ENCODE data around the gene UBAP1L. TPM values are rescaled to one million over a fixed set of nuclear protein-coding genes. Genes with fewer than 3 reads are reported as not detected.

UBAP1L gene
- total RNA-seq, 1 experiment from 2014 or later = 1.7 TPM

DNA sequence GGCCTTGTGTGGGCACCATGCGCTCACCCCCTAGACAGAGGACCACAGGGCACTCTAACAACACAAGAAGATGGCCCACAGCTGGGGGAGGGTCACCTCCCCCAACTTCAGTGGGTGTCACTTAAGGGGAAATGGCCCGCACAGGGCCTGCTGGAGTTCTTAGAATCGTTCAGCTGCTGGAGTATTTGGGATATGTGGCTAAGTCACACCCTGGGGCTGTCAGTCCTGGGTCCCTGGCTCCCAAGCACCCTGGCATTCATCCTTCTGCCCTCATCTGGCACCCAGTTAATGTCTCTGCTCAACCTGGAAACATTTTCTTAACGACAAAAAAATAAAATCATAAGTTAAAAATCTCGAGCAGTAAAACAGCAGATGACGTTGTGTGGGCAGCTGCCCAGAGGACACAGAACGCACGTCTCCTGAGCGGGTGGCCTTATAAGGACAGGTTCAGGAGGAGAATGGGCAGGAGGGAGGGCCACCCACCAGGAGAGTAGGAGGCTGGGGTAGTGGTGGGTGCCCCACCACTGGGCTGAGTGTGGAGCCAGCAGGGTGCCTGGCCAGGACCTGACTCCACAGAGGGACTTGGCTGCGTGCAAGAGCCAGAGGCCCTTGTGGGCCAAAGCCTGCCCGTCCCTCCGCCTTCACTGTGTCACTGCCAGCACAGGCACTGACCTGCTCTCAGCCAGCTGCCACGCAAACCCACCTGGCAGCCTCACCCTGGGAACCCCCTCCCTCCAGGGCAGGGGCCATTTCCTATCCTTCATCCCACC, 26.9 kb downstream of the UBAP1L start:
- no peaks in the 10 kb centered on the region for H3K9me3 ChIP-seq (ENCODE audit: control insufficient read depth, insufficient read depth, low read depth, low read length)
- no peaks in the 10 kb centered on the region for H3K27me3 ChIP-seq (ENCODE audit: control insufficient read depth, insufficient read depth, low read length)
- in situ Hi-C loops (cut with HindIII; ENCODE audit: low pct_unique_long_range_greater_than_20kb, low sequenced_read_pairs) = no loop called here
- BruUV-seq (replicated peaks) = no TSS peak
- ChIA-PET POLR2A (interaction anchor here (0.6 kb wide), 1 partner anchor 35 kb away, joined by 3 read pairs; no protein-coding TSS in a partner anchor), CTCF (interaction anchor here (0.6 to 1.7 kb wide), 3 partner anchors 26 to 54 kb away, joined by 4 to 9 read pairs (median 9); no protein-coding TSS in a partner anchor)
- no peak for TF ChIP-seq SIN3A (IDR thresholded peaks at IDR 0.05; ENCODE audit: borderline replicate concordance, insufficient read depth, low read depth, low read length)
- TF ChIP-seq, protein P1, sequence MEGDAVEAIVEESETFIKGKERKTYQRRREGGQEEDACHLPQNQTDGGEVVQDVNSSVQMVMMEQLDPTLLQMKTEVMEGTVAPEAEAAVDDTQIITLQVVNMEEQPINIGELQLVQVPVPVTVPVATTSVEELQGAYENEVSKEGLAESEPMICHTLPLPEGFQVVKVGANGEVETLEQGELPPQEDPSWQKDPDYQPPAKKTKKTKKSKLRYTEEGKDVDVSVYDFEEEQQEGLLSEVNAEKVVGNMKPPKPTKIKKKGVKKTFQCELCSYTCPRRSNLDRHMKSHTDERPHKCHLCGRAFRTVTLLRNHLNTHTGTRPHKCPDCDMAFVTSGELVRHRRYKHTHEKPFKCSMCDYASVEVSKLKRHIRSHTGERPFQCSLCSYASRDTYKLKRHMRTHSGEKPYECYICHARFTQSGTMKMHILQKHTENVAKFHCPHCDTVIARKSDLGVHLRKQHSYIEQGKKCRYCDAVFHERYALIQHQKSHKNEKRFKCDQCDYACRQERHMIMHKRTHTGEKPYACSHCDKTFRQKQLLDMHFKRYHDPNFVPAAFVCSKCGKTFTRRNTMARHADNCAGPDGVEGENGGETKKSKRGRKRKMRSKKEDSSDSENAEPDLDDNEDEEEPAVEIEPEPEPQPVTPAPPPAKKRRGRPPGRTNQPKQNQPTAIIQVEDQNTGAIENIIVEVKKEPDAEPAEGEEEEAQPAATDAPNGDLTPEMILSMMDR (IDR thresholded peaks at IDR 0.05) = no peak
- TF ChIP-seq POLR2AphosphoS5 (IDR thresholded peaks at IDR 0.05; ENCODE audit: low read depth, low read length) = no peak
- no peak for TF ChIP-seq TCF7L2 (IDR thresholded peaks at IDR 0.05; ENCODE audit: low read depth, low read length)
- TF ChIP-seq, protein P2, sequence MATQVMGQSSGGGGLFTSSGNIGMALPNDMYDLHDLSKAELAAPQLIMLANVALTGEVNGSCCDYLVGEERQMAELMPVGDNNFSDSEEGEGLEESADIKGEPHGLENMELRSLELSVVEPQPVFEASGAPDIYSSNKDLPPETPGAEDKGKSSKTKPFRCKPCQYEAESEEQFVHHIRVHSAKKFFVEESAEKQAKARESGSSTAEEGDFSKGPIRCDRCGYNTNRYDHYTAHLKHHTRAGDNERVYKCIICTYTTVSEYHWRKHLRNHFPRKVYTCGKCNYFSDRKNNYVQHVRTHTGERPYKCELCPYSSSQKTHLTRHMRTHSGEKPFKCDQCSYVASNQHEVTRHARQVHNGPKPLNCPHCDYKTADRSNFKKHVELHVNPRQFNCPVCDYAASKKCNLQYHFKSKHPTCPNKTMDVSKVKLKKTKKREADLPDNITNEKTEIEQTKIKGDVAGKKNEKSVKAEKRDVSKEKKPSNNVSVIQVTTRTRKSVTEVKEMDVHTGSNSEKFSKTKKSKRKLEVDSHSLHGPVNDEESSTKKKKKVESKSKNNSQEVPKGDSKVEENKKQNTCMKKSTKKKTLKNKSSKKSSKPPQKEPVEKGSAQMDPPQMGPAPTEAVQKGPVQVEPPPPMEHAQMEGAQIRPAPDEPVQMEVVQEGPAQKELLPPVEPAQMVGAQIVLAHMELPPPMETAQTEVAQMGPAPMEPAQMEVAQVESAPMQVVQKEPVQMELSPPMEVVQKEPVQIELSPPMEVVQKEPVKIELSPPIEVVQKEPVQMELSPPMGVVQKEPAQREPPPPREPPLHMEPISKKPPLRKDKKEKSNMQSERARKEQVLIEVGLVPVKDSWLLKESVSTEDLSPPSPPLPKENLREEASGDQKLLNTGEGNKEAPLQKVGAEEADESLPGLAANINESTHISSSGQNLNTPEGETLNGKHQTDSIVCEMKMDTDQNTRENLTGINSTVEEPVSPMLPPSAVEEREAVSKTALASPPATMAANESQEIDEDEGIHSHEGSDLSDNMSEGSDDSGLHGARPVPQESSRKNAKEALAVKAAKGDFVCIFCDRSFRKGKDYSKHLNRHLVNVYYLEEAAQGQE (IDR thresholded peaks at IDR 0.05; ENCODE audit: insufficient read depth in 1 of 2, low read depth in 2 of 2, low read length in 1 of 2) = no peak
- ATAC-seq (no peak), DNase-seq (ENCODE audit: low read depth, low spot score) (no peak)
- H3K27ac ChIP-seq (ENCODE audit: low read length) = no peak overlapping the region
- no peak overlapping the region for H3K4me3 ChIP-seq (ENCODE audit: low read depth in 2 of 2, low read length in 2 of 2)
- H3K36me3 ChIP-seq (ENCODE audit: control insufficient read depth, insufficient read depth, low read length) = no peaks in the 10 kb centered on the region
- intact Hi-C loops (cut with micrococcal nuclease; ENCODE audit: unreplicated experiment) = no loop called here
- peaks cover 13% of the 10 kb centered on the region for H3K4me1 ChIP-seq (ENCODE audit: control insufficient read depth, insufficient read depth, low read length)

DNA sequence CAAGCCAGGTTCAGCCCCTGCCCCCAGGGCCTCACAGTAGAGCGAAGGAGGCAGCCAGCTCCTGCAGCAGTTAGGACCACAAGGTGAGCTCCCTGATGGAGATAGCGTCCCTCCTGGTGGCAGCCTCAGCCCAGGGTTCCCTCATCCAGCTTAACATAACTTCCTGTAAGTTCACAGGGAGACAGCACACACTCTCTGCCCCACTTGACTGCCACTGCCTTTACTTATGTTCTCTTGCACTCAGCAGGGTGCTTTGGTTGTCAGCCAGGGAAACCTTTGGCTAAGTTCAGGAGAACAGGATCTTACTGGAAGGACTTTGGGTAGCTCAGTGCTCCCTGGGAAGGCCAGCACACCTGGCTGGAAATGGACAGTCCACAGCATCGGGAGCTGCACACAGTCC, 27.6 kb downstream of the UBAP1L start:
- intact Hi-C loops (cut with micrococcal nuclease; ENCODE audit: unreplicated experiment) = no loop called here
- H3K4me3 ChIP-seq (ENCODE audit: low read depth in 2 of 2, low read length in 2 of 2) = no peak overlapping the region
- TF ChIP-seq, protein P2 (IDR thresholded peaks at IDR 0.05; ENCODE audit: insufficient read depth in 1 of 2, low read depth in 2 of 2, low read length in 1 of 2) = no peak
- CTCF ChIA-PET = interaction anchor here (0.6 to 1.7 kb wide), 3 partner anchors 26 to 54 kb away, joined by 4 to 9 read pairs (median 9); no protein-coding TSS in a partner anchor
- in situ Hi-C loops (cut with HindIII; ENCODE audit: low pct_unique_long_range_greater_than_20kb, low sequenced_read_pairs) = no loop called here
- DNase-seq (ENCODE audit: low read depth, low spot score) (no peak), ATAC-seq (no peak)
- no TSS peak for BruUV-seq (replicated peaks)
- H3K36me3 ChIP-seq (ENCODE audit: control insufficient read depth, insufficient read depth, low read length) = no peaks in the 10 kb centered on the region
- no peak overlapping the region for H3K27ac ChIP-seq (ENCODE audit: low read length)
- no peaks in the 10 kb centered on the region for H3K9me3 ChIP-seq (ENCODE audit: control insufficient read depth, insufficient read depth, low read depth, low read length)
- peaks cover 13% of the 10 kb centered on the region for H3K4me1 ChIP-seq (ENCODE audit: control insufficient read depth, insufficient read depth, low read length)
- POLR2A ChIA-PET = interaction anchor here (0.6 to 0.7 kb wide), 2 partner anchors 35 to 185 kb away, joined by 3 read pairs; no protein-coding TSS in a partner anchor
- no peaks in the 10 kb centered on the region; the same call in 1 of the 2 replicates for H3K27me3 ChIP-seq (ENCODE audit: control insufficient read depth, insufficient read depth, low read length)

All from Panc1 (cell line).